HepG2 (cell line): ENCODE measurements around the gene MCTS1. TPM values are rescaled to one million over a fixed set of nuclear protein-coding genes. Genes with fewer than 3 reads are reported as not detected.

Experiments used
- ARNT2 ChIP-seq: sonication (generic); formaldehyde crosslinking; IDR thresholded peaks from 2 replicates; pipeline ENCODE4 v1.8.0; 2022; ENCODE audit warnings: mild to moderate bottlenecking, low read depth, missing genetic modification reagents, moderate library complexity
- CBX1 ChIP-seq: IDR thresholded peaks from one replicate; pipeline ENCODE4 v1.6.1; 2016; ENCODE audit warnings: antibody characterized with exemption, low read depth
- CREM ChIP-seq, 2 experiments: sonication (generic) in 1 of 2; formaldehyde crosslinking in 1 of 2; IDR thresholded peaks; 2 replicates each; pipeline versions ENCODE4 v1.4.0 to v1.6.1; 2016 to 2020; ENCODE audit warnings: antibody characterized with exemption in 1 of 2, mild to moderate bottlenecking in 1 of 2, missing genetic modification reagents in 1 of 2
- DNMT3B ChIP-seq: conservative IDR thresholded peaks from 2 replicates; pipeline ENCODE4 v1.6.1; 2016; ENCODE audit warnings: missing biosample characterization, control low read depth
- HMGA1 ChIP-seq: sonication (generic); formaldehyde crosslinking; conservative IDR thresholded peaks from 2 replicates; pipeline ENCODE4 v1.4.0; 2020; ENCODE audit warnings: missing genetic modification reagents
- ISL2 ChIP-seq: sonication (generic); formaldehyde crosslinking; IDR thresholded peaks from 2 replicates; pipeline ENCODE4 v1.5.0; 2020; ENCODE audit warnings: missing genetic modification reagents
- MAFK ChIP-seq, 2 experiments: IDR thresholded peaks in 1 of 2; conservative IDR thresholded peaks in 1 of 2; 2 replicates each; pipeline ENCODE4 v1.6.1; 2011; ENCODE audit warnings: improper control_type of control experiment in 2 of 2, low read length in 2 of 2
- MTF2 ChIP-seq: sonication (generic); formaldehyde crosslinking; IDR thresholded peaks from 2 replicates; pipeline ENCODE4 v1.5.0; 2020; ENCODE audit warnings: missing genetic modification reagents, borderline replicate concordance
- NFYC ChIP-seq: IDR thresholded peaks from 2 replicates; pipeline ENCODE4 v1.6.1; 2016; ENCODE audit warnings: missing genetic modification reagents, missing compliant biosample characterization
- PHF8 ChIP-seq: sonication (generic); formaldehyde crosslinking; IDR thresholded peaks from 2 replicates; pipeline ENCODE4 v1.5.0; 2020; ENCODE audit warnings: missing genetic modification reagents
- RBAK ChIP-seq: sonication (generic); formaldehyde crosslinking; IDR thresholded peaks from 2 replicates; pipeline ENCODE4 v1.5.1; 2020; ENCODE audit warnings: mild to moderate bottlenecking, missing genetic modification reagents
- SRSF9 ChIP-seq: fragments of 200-400 bp; formaldehyde crosslinking; IDR thresholded peaks from 2 replicates; pipeline ENCODE4 v1.6.1; 2018; ENCODE audit warnings: borderline replicate concordance, mild to moderate bottlenecking, low read depth, low read length; ENCODE audit not compliant: insufficient read depth, poor library complexity, severe bottlenecking
- TEF ChIP-seq: sonication (generic); formaldehyde crosslinking; IDR thresholded peaks from 2 replicates; pipeline ENCODE4 v1.5.0; 2020; ENCODE audit warnings: missing genetic modification reagents
- XRCC5 ChIP-seq: fragments of 200-400 bp; formaldehyde crosslinking; optimal IDR thresholded peaks from 2 replicates; pipeline ENCODE3; 2017; ENCODE audit warnings: mild to moderate bottlenecking, low read length
- ZBTB7A ChIP-seq: sonication (generic); formaldehyde crosslinking; IDR thresholded peaks from 2 replicates; pipeline ENCODE4 v1.8.0; 2022; ENCODE audit warnings: mild to moderate bottlenecking, missing genetic modification reagents
- ZKSCAN5 ChIP-seq: sonication (generic); formaldehyde crosslinking; IDR thresholded peaks from 2 replicates; pipeline ENCODE4 v1.5.1; 2020; ENCODE audit warnings: mild to moderate bottlenecking, missing genetic modification reagents
- ZMYM3 ChIP-seq: sonication (generic); formaldehyde crosslinking; IDR thresholded peaks from 2 replicates; pipeline ENCODE4 v1.5.1; 2020; ENCODE audit warnings: mild to moderate bottlenecking, missing genetic modification reagents
- ZNF251 ChIP-seq: sonication (generic); formaldehyde crosslinking; IDR thresholded peaks from 2 replicates; pipeline ENCODE4 v1.9.0; 2021; ENCODE audit warnings: mild to moderate bottlenecking, missing genetic modification reagents
- ZNF296 ChIP-seq: sonication (generic); formaldehyde crosslinking; conservative IDR thresholded peaks from 2 replicates; pipeline ENCODE4 v1.5.0; 2020; ENCODE audit warnings: mild to moderate bottlenecking, missing genetic modification reagents
- ZNF513 ChIP-seq: sonication (generic); formaldehyde crosslinking; conservative IDR thresholded peaks from 2 replicates; pipeline ENCODE4 v1.5.0; 2020; ENCODE audit warnings: missing genetic modification reagents
- ZNF546 ChIP-seq: sonication (generic); formaldehyde crosslinking; conservative IDR thresholded peaks from 2 replicates; pipeline ENCODE4 v1.8.1; 2023; ENCODE audit warnings: mild to moderate bottlenecking, missing genetic modification reagents
- ZNF564 ChIP-seq: sonication (generic); formaldehyde crosslinking; IDR thresholded peaks from 2 replicates; pipeline ENCODE4 v1.8.1; 2023; ENCODE audit warnings: mild to moderate bottlenecking, missing genetic modification reagents
- ZNF616 ChIP-seq: sonication (generic); formaldehyde crosslinking; IDR thresholded peaks from 2 replicates; pipeline ENCODE4 v1.5.0; 2020; ENCODE audit warnings: low read depth, mild to moderate bottlenecking, missing genetic modification reagents
- polyA plus RNA-seq, 8 experiments: library from polyadenylated mRNA; depleted of rRNA in 3 of 8; stranded (reverse) in 7 of 8; unstranded in 1 of 8; fragments of >200 nt; fragmentation: Illumina TruSeq in 4 of 8; extraction: Trizol in 4 of 8; gene quantifications; 2 replicates each; pipeline versions ENCODE4 v1.2.1 to v1.2.3, GENCODE V29; 2011 to 2016; ENCODE audit warnings: low read depth in 4 of 8, missing spikeins in 1 of 8, mixed read lengths in 1 of 8; ENCODE audit not compliant: insufficient read depth in 1 of 8
- total RNA-seq, 5 experiments: library from RNA; depleted of rRNA; stranded (reverse); fragments of >200 nt; fragmentation: Illumina TruSeq; extraction: Trizol; gene quantifications; 2 replicates each; pipeline ENCODE4 v1.2.3, GENCODE V29; 2016; ENCODE audit warnings: low read depth in 1 of 5
- TF ChIP-seq, protein P1 (sequence below): sonication (generic); formaldehyde crosslinking; IDR thresholded peaks from 2 replicates; pipeline ENCODE4 v1.8.1; 2023; ENCODE audit warnings: mild to moderate bottlenecking, missing genetic modification reagents
- TF ChIP-seq, protein P2 (sequence below): sonication (generic); formaldehyde crosslinking; IDR thresholded peaks from 2 replicates; pipeline ENCODE4 v1.4.0; 2020; ENCODE audit warnings: missing genetic modification reagents

MCTS1 gene
- total and polyA plus RNA-seq, 2 of the 13 experiments (the other 11 are each of a cell fraction or from before 2014, with no cell fraction given): 30.1 to 59.0 TPM

GRCh38 chrX:120603707-120604360 lies at the start of gene MCTS1 (continued):
- no peak for TF ChIP-seq SRSF9
- TF ChIP-seq ARNT2 (CRISPR knock-in tag): no peak
- no peak for TF ChIP-seq MTF2 (CRISPR knock-in tag)
- TF ChIP-seq CBX1: no peak
- TF ChIP-seq ZBTB7A (CRISPR knock-in tag): no peak
- TF ChIP-seq CREM (IDR thresholded peaks at IDR 0.05): peak; percentile 73
- no peak for TF ChIP-seq CREM (CRISPR knock-in tag; IDR thresholded peaks at IDR 0.05)
- no peak for TF ChIP-seq ZNF564 (CRISPR knock-in tag)
- no peak for TF ChIP-seq ZNF546 (CRISPR knock-in tag)
- TF ChIP-seq, protein P1, sequence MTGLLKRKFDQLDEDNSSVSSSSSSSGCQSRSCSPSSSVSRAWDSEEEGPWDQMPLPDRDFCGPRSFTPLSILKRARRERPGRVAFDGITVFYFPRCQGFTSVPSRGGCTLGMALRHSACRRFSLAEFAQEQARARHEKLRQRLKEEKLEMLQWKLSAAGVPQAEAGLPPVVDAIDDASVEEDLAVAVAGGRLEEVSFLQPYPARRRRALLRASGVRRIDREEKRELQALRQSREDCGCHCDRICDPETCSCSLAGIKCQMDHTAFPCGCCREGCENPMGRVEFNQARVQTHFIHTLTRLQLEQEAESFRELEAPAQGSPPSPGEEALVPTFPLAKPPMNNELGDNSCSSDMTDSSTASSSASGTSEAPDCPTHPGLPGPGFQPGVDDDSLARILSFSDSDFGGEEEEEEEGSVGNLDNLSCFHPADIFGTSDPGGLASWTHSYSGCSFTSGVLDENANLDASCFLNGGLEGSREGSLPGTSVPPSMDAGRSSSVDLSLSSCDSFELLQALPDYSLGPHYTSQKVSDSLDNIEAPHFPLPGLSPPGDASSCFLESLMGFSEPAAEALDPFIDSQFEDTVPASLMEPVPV (CRISPR knock-in tag): no peak
- TF ChIP-seq ISL2 (CRISPR knock-in tag): no peak
- no peak for TF ChIP-seq ZNF296 (CRISPR knock-in tag)
- no peak for TF ChIP-seq MAFK (conservative IDR thresholded peaks at IDR 0.05 in 1 of 2, IDR thresholded peaks at IDR 0.05 in 1 of 2; ENCODE audit: low read length in 2 of 2)
- no peak for TF ChIP-seq HMGA1 (CRISPR knock-in tag)
- TF ChIP-seq ZNF251: no peak
- no peak for TF ChIP-seq XRCC5
- TF ChIP-seq ZNF513 (CRISPR knock-in tag): no peak
- TF ChIP-seq ZMYM3 (CRISPR knock-in tag): no peak
- TF ChIP-seq ZKSCAN5: no peak
- no peak for TF ChIP-seq DNMT3B (CRISPR knock-in tag)
- TF ChIP-seq RBAK (CRISPR knock-in tag): no peak
- no peak for TF ChIP-seq ZNF616
- TF ChIP-seq TEF: no peak
- TF ChIP-seq NFYC (CRISPR knock-in tag): no peak
- TF ChIP-seq, protein P2, sequence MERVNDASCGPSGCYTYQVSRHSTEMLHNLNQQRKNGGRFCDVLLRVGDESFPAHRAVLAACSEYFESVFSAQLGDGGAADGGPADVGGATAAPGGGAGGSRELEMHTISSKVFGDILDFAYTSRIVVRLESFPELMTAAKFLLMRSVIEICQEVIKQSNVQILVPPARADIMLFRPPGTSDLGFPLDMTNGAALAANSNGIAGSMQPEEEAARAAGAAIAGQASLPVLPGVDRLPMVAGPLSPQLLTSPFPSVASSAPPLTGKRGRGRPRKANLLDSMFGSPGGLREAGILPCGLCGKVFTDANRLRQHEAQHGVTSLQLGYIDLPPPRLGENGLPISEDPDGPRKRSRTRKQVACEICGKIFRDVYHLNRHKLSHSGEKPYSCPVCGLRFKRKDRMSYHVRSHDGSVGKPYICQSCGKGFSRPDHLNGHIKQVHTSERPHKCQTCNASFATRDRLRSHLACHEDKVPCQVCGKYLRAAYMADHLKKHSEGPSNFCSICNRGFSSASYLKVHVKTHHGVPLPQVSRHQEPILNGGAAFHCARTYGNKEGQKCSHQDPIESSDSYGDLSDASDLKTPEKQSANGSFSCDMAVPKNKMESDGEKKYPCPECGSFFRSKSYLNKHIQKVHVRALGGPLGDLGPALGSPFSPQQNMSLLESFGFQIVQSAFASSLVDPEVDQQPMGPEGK (CRISPR knock-in tag): no peak
- TF ChIP-seq PHF8 (CRISPR knock-in tag): peak; percentile 46; the same call in 1 of the 2 replicates
